A549 (cell line): ENCODE results near the gene DDI2. TPM values are rescaled to one million over a fixed set of nuclear protein-coding genes. Genes with fewer than 3 reads are reported as not detected.
"Not testable (repeated sequence)": the region's sequence is repeated elsewhere in the genome, so short reads cannot be mapped to it uniquely, and the experiment has no call there.

Source experiments
- ATAC-seq, 2 experiments: fragments of 200-7000 bp in 1 of 2; fragments of >200 bp in 1 of 2; cut with Nextera tagmentation in 1 of 2; cut with Tn5 transposase in 1 of 2; 3 replicates each; pipeline versions ENCODE4 v1.8.0 to v1.9.1; 2018 to 2020; ENCODE audit warnings: mild to moderate bottlenecking in 1 of 2, moderate library complexity in 1 of 2
- CTCF ChIA-PET: fragments of 300-600 bp; sonication (Branson Sonifier 250); formaldehyde crosslinking; extraction: SDS; loops from one replicate; lab custom pipeline; 2021; ENCODE audit warnings: antibody characterized with exemption, inconsistent platforms; lab: Yijun Ruan, JAX
- POLR2A ChIA-PET: fragments of 350-600 bp; formaldehyde crosslinking; extraction: SDS; loops from one replicate; lab custom pipeline; 2021; ENCODE audit warnings: antibody characterized with exemption, inconsistent platforms; lab: Yijun Ruan, JAX
- DNase-seq, 2 experiments: peaks; one replicate each; pipeline versions ENCODE4 v3.0.0 to v3.0.0-alpha.2; 2011 to 2016; ENCODE audit warnings: low read depth in 1 of 2, low spot score in 1 of 2
- FAIRE-seq: peaks from 2 replicates; lab custom pipeline; 2011; peaks lifted over from hg19 to GRCh38; lab: Jason Lieb, UNC
- H3K27ac ChIP-seq, 2 experiments: fragments of >200 bp; sonication (Bioruptor Twin); formaldehyde crosslinking; 3 replicates each; pipeline ENCODE4 v1.5.1; 2016 to 2017
- H3K4me1 ChIP-seq: fragments of >200 bp; sonication (Bioruptor Twin); formaldehyde crosslinking; 3 replicates; pipeline ENCODE4 v1.6.1; 2016
- H3K4me2 ChIP-seq: fragments of >200 bp; sonication (Bioruptor Twin); formaldehyde crosslinking; 3 replicates; pipeline ENCODE4 v1.6.1; 2016
- H3K4me3 ChIP-seq: fragments of >200 bp; sonication (Bioruptor Twin); formaldehyde crosslinking; 3 replicates; pipeline ENCODE4 v1.5.1; 2016
- H3K9me3 ChIP-seq: fragments of >200 bp; sonication (Bioruptor Twin); formaldehyde crosslinking; 3 replicates; pipeline ENCODE4 v1.6.1; 2016
- BHLHE40 ChIP-seq: IDR thresholded peaks from 2 replicates; pipeline ENCODE4 v1.6.1; 2012; ENCODE audit warnings: low read depth, low read length, inconsistent platforms
- CBX2 ChIP-seq: fragments of 200-600 bp; sonication (generic); IDR thresholded peaks from 2 replicates; pipeline ENCODE4 v1.6.1; 2016; ENCODE audit warnings: low read depth, mild to moderate bottlenecking, borderline replicate concordance
- CEBPB ChIP-seq, 2 experiments: fragments of >200 bp in 1 of 2; sonication (Bioruptor Twin) in 1 of 2; formaldehyde crosslinking in 1 of 2; IDR thresholded peaks; 2 replicates each; pipeline ENCODE4 v1.6.1; 2012 to 2016
- CHD2 ChIP-seq: fragments of 150-350 bp; IDR thresholded peaks from 2 replicates; pipeline ENCODE4 v1.6.1; 2014; ENCODE audit warnings: low read length; ENCODE audit not compliant: partially characterized antibody
- CHD4 ChIP-seq: fragments of 200-600 bp; sonication (generic); IDR thresholded peaks from 2 replicates; pipeline ENCODE4 v1.6.1; 2016; ENCODE audit warnings: antibody characterized with exemption, mild to moderate bottlenecking, borderline replicate concordance
- EHF ChIP-seq: fragments of 250-450 bp; sonication (Bioruptor Pico); IDR thresholded peaks from 2 replicates; pipeline ENCODE4 v1.5.0; 2020; ENCODE audit warnings: mild to moderate bottlenecking
- EP300 ChIP-seq, 2 experiments: fragments of >200 bp; sonication (Bioruptor Twin); formaldehyde crosslinking; IDR thresholded peaks; 2 replicates in 1 of 2; 3 replicates in 1 of 2; pipeline ENCODE4 v1.6.1; 2016 to 2017
- ESRRA ChIP-seq: fragments of 150-350 bp; IDR thresholded peaks from 2 replicates; pipeline ENCODE4 v1.6.1; 2014; ENCODE audit warnings: mild to moderate bottlenecking, low read length, borderline replicate concordance
- FOXS1 ChIP-seq: fragments of 250-450 bp; sonication (Bioruptor Pico); IDR thresholded peaks from 2 replicates; pipeline ENCODE4 v1.5.0; 2020; ENCODE audit warnings: mild to moderate bottlenecking, moderate library complexity
- GATA3 ChIP-seq: IDR thresholded peaks from 2 replicates; pipeline ENCODE4 v1.6.1; 2012; ENCODE audit warnings: borderline replicate concordance
- HOXB13 ChIP-seq: fragments of 250-450 bp; sonication (Bioruptor Pico); IDR thresholded peaks from 2 replicates; pipeline ENCODE4 v1.5.0; 2020; ENCODE audit warnings: low read depth, mild to moderate bottlenecking, moderate library complexity
- JUNB ChIP-seq: fragments of >200 bp; sonication (Bioruptor Twin); formaldehyde crosslinking; IDR thresholded peaks from 2 replicates; pipeline ENCODE4 v1.6.1; 2016
- KDM1A ChIP-seq: fragments of 200-600 bp; sonication (generic); IDR thresholded peaks from 2 replicates; pipeline ENCODE4 v1.6.1; 2016; ENCODE audit warnings: low read depth, mild to moderate bottlenecking
- KDM5A ChIP-seq: fragments of 200-600 bp; sonication (generic); IDR thresholded peaks from 2 replicates; pipeline ENCODE4 v1.6.1; 2016; ENCODE audit warnings: antibody characterized with exemption, mild to moderate bottlenecking
- MAFK ChIP-seq: fragments of 450-650 bp; IDR thresholded peaks from 2 replicates; pipeline ENCODE4 v1.6.1; 2014; ENCODE audit not compliant: partially characterized antibody
- NFE2L2 ChIP-seq: fragments of 150-350 bp; conservative IDR thresholded peaks from 2 replicates; pipeline ENCODE4 v1.6.1; 2014; ENCODE audit warnings: low read length
- PHF8 ChIP-seq: fragments of 200-600 bp; sonication (generic); IDR thresholded peaks from 2 replicates; pipeline ENCODE4 v1.6.1; 2016; ENCODE audit warnings: low read depth, mild to moderate bottlenecking, antibody characterized with exemption, moderate library complexity, borderline replicate concordance
- RAD21 ChIP-seq, 2 experiments: fragments of >200 bp in 1 of 2; sonication (Bioruptor Twin) in 1 of 2; formaldehyde crosslinking in 1 of 2; IDR thresholded peaks in 1 of 2; conservative IDR thresholded peaks in 1 of 2; 2 replicates in 1 of 2; 3 replicates in 1 of 2; pipeline ENCODE4 v1.6.1; 2012 to 2018; ENCODE audit warnings: inconsistent platforms in 1 of 2
- RARB ChIP-seq: fragments of 250-450 bp; sonication (Bioruptor Pico); IDR thresholded peaks from 2 replicates; pipeline ENCODE4 v1.8.0; 2021; ENCODE audit warnings: mild to moderate bottlenecking, moderate library complexity
- RFX5 ChIP-seq: fragments of 450-650 bp; IDR thresholded peaks from 2 replicates; pipeline ENCODE4 v1.7.1; 2014; ENCODE audit warnings: antibody characterized with exemption, mild to moderate bottlenecking, moderate library complexity
- SMC3 ChIP-seq: fragments of >200 bp; sonication (Bioruptor Twin); formaldehyde crosslinking; IDR thresholded peaks from 3 replicates; pipeline ENCODE4 v1.6.1; 2018; ENCODE audit warnings: inconsistent platforms
- TFCP2L1 ChIP-seq: fragments of 250-450 bp; sonication (Bioruptor Pico); IDR thresholded peaks from 2 replicates; pipeline ENCODE4 v1.5.0; 2021; ENCODE audit warnings: mild to moderate bottlenecking
- TP53 ChIP-seq: fragments of 250-450 bp; sonication (Bioruptor Pico); IDR thresholded peaks from 2 replicates; pipeline ENCODE4 v1.5.0; 2021; ENCODE audit warnings: mild to moderate bottlenecking, moderate library complexity
- USF2 ChIP-seq: fragments of 450-650 bp; IDR thresholded peaks from 2 replicates; pipeline ENCODE4 v1.6.1; 2014; ENCODE audit warnings: antibody characterized with exemption
- ZSCAN20 ChIP-seq: fragments of 250-450 bp; sonication (Bioruptor Pico); IDR thresholded peaks from 2 replicates; pipeline ENCODE4 v1.8.0; 2022; ENCODE audit warnings: mild to moderate bottlenecking, moderate library complexity
- WGBS: methylation state at CpG from one replicate; pipeline ENCODE4 v1.1.6; 2017; ENCODE audit errors: missing lambda C conversion rate; 5-methylcytosine and 5-hydroxymethylcytosine counted together
- polyA plus RNA-seq, 4 experiments: library from polyadenylated mRNA; depleted of rRNA in 3 of 4; stranded (reverse); fragments of >200 nt; fragmentation: RNase III in 1 of 4; extraction: RNeasy Plus Mini Kit Qiagen cat#74134 plus additional on column Dnase treatment in 1 of 4; gene quantifications; 2 replicates in 3 of 4; 3 replicates in 1 of 4; pipeline ENCODE4 v1.2.3, GENCODE V29; 2011 to 2017
- TF ChIP-seq, protein P1 (sequence below): fragments of >200 bp; sonication (Bioruptor Twin); formaldehyde crosslinking; IDR thresholded peaks from 2 replicates; pipeline ENCODE4 v1.6.1; 2016
- TF ChIP-seq, protein P2 (sequence below): fragments of >200 bp; sonication (Bioruptor Twin); formaldehyde crosslinking; IDR thresholded peaks from 3 replicates; pipeline ENCODE4 v1.6.1; 2016
- TF ChIP-seq, protein P3 (sequence below): IDR thresholded peaks from 2 replicates; pipeline ENCODE4 v1.6.1; 2012

The DDI2 gene
- polyA plus RNA-seq, 2 of the 4 experiments (the other 2 are of a cell fraction), result 6.3 to 8.6 TPM

DNA sequence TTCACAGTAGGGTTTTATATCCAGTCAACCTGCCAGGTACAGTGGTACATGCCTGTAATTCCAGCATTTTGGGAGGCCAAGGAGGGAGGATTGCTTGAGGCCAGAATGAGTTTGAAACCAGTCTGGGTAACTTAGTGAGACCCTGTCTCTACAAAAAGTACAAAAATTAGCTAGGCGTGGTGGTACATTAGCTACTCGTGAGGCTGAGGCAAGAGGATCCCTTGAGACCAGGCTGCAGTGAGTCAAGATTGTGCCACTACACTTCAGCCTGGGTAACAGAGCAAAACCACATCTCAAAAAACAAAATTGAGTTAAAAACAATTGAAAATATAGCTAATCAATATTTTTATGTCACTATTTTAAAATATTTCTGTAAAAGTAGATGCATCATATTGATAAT, 33.2 kb downstream of the DDI2 start:
- FAIRE-seq, result no peak
- CTCF ChIA-PET, result no interaction called here
- no peaks in the 10 kb centered on the region for H3K9me3 ChIP-seq
- H3K27ac ChIP-seq, result no peak overlapping the region
- DNase-seq, result no peak
- 90% methylated on average over 2 of the region's 2 CpGs for WGBS
- no peak overlapping the region for H3K4me2 ChIP-seq
- H3K4me1 ChIP-seq, result no peaks in the 10 kb centered on the region
- no peak for TF ChIP-seq JUNB
- TF ChIP-seq NFE2L2, result no peak
- TF ChIP-seq ZSCAN20, result no peak
- no peak overlapping the region for H3K4me3 ChIP-seq
- ATAC-seq, result no peak
- POLR2A ChIA-PET, result no interaction called here

DNA sequence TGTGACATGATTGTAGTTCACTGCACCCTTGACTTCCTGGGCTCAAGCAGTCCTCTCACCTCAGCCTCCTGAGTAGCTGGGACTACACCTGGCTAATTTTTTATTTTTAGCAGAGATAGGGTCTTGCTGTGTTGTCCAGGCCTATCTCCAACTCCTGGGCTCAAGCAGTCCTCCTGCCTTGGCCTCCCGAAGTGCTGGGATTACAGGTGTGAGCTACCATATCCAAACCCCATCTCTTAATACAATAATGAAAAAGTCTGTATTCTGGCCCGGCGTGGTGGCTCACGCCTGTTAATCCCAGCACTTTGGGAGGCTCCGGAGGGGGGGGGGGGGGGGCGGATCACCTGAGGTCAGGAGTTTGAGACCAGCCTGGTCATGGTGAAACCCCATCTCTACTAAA, 34.9 kb downstream of the DDI2 start:
- POLR2A ChIA-PET, FAIRE-seq, H3K27ac ChIP-seq, H3K4me1 ChIP-seq, ATAC-seq, CTCF ChIA-PET, H3K4me2 ChIP-seq, H3K9me3 ChIP-seq, DNase-seq, H3K4me3 ChIP-seq: not testable (repeated sequence)
- WGBS, result 95% methylated on average over 3 of the region's 6 CpGs

DNA sequence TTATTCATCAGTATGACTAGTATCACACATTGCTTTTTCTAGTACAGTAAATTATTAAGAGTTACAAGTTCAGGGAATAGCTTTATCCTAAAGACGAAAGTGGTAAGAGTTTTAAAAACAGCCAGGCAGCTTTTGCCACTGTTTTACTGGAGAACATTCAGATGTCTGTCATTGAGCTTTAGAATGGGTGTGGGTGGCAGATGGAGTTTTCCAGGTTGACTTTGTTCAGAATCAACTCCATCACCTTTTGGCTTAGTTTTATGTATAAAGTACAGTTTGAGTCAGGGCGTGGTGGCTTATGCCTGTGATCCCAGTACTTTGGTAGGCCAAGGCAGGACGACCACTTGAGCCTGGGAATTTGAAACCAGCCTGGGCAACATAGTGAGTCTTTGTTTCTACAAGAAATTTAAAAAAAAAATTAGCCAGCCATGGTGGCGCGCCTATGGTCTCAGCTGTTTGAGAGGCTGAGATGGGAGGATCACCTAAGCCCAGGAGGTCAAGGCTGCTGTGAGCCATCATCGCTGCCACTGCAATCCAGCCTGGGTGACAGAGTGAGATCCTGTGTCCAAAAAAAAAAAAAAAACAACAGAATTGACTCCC, 36.9 kb downstream of the DDI2 start:
- FAIRE-seq, result no peak
- H3K4me2 ChIP-seq, result no peak overlapping the region
- no peaks in the 10 kb centered on the region for H3K4me1 ChIP-seq
- TF ChIP-seq ESRRA (no peak), KDM5A (no peak), JUNB (no peak), TP53 (CRISPR knock-in tag) (no peak), CEBPB (IDR thresholded peaks at IDR 0.05) (no peak)
- TF ChIP-seq, protein P1, sequence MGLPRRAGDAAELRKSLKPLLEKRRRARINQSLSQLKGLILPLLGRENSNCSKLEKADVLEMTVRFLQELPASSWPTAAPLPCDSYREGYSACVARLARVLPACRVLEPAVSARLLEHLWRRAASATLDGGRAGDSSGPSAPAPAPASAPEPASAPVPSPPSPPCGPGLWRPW, result no peak
- H3K9me3 ChIP-seq, result no peaks in the 10 kb centered on the region
- H3K27ac ChIP-seq, result no peak overlapping the region
- no peak overlapping the region for H3K4me3 ChIP-seq
- ChIA-PET CTCF (interaction anchor here (0.6 to 2.6 kb wide), 7 partner anchors 11 to 87 kb away, joined by 3 to 7 read pairs (median 3); no protein-coding TSS in a partner anchor), POLR2A (no interaction called here)
- ATAC-seq, result no peak
- no peak for DNase-seq
- WGBS, result 92% methylated on average over 6 of the region's 6 CpGs

GRCh38 chr1:15656464-15656863, 39.2 kb downstream of the DDI2 start:
- FAIRE-seq, result no peak
- WGBS, result 98% methylated on average over 3 of the region's 3 CpGs
- CTCF ChIA-PET, result interaction anchor here (1.0 to 2.6 kb wide), 3 partner anchors 9 to 53 kb away, joined by 3 to 7 read pairs (median 6); no protein-coding TSS in a partner anchor

GRCh38 chr1:15657021-15657420, 39.8 kb downstream of the DDI2 start:
- DNase-seq, result no peak
- no peak for ATAC-seq
- Histone ChIP-seq H3K4me2 (no peak overlapping the region), H3K9me3 (no peaks in the 10 kb centered on the region), H3K4me1 (no peaks in the 10 kb centered on the region), H3K27ac (no peak overlapping the region), H3K4me3 (no peak overlapping the region)
- FAIRE-seq, result no peak
- CTCF ChIA-PET, result no interaction called here
- 92% methylated on average over 1 of the region's 1 CpG for WGBS
- POLR2A ChIA-PET, result no interaction called here
- TF ChIP-seq, protein P2, sequence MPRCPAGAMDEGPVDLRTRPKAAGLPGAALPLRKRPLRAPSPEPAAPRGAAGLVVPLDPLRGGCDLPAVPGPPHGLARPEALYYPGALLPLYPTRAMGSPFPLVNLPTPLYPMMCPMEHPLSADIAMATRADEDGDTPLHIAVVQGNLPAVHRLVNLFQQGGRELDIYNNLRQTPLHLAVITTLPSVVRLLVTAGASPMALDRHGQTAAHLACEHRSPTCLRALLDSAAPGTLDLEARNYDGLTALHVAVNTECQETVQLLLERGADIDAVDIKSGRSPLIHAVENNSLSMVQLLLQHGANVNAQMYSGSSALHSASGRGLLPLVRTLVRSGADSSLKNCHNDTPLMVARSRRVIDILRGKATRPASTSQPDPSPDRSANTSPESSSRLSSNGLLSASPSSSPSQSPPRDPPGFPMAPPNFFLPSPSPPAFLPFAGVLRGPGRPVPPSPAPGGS, result no peak
- TF ChIP-seq RFX5 (no peak), JUNB (no peak), FOXS1 (CRISPR knock-in tag) (no peak), SMC3 (no peak), PHF8 (no peak), HOXB13 (no peak), EHF (CRISPR knock-in tag) (no peak), CHD4 (no peak), TP53 (CRISPR knock-in tag) (no peak), TFCP2L1 (CRISPR knock-in tag) (no peak), RARB (CRISPR knock-in tag) (no peak), GATA3 (no peak), EP300 (IDR thresholded peaks at IDR 0.05) (no peak), BHLHE40 (no peak)
- TF ChIP-seq, protein P3, sequence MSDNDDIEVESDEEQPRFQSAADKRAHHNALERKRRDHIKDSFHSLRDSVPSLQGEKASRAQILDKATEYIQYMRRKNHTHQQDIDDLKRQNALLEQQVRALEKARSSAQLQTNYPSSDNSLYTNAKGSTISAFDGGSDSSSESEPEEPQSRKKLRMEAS, result no peak

More at GRCh38 chr1:15656464-15656863, 39.2 kb downstream of the DDI2 start:
- POLR2A ChIA-PET, result no interaction called here
- H3K9me3 ChIP-seq, result no peaks in the 10 kb centered on the region
- ATAC-seq, result no peak
- TF ChIP-seq KDM5A (no peak), PHF8 (no peak), HOXB13 (no peak), RAD21 (conservative IDR thresholded peaks at IDR 0.05 in 1 of 2, IDR thresholded peaks at IDR 0.05 in 1 of 2) (no peak), USF2 (no peak), GATA3 (no peak), CBX2 (no peak), MAFK (no peak), EP300 (IDR thresholded peaks at IDR 0.05) (no peak), KDM1A (no peak), CHD2 (no peak)
- TF ChIP-seq, all 56 proteins: peak for 0
- no peak overlapping the region for H3K4me3 ChIP-seq
- H3K4me1 ChIP-seq, result no peaks in the 10 kb centered on the region
- H3K27ac ChIP-seq, result no peak overlapping the region
- H3K4me2 ChIP-seq, result no peak overlapping the region
- no peak for DNase-seq
